GM12892 (cell line): Measurements from ENCODE around the gene CARNS1.

Experiments
- DNase-seq: peaks from one replicate; pipeline ENCODE4 v3.0.0; 2011; ENCODE audit not compliant: insufficient read length
- FAIRE-seq: peaks from 2 replicates; lab custom pipeline; 2011; peaks lifted over from hg19 to GRCh38; lab: Jason Lieb, UNC
- POLR2A ChIP-seq: IDR thresholded peaks from 2 replicates; pipeline ENCODE4 v1.6.1; 2011; ENCODE audit warnings: low read depth, low read length, control low read depth
- POLR2AphosphoS5 ChIP-seq: IDR thresholded peaks from 2 replicates; pipeline ENCODE4 v1.6.1; 2011; ENCODE audit warnings: low read depth, low read length, control low read depth
- TAF1 ChIP-seq: IDR thresholded peaks from 2 replicates; pipeline ENCODE4 v1.6.1; 2011; ENCODE audit warnings: low read depth, mild to moderate bottlenecking, control low read depth, low read length, borderline replicate concordance

CARNS1 gene

GRCh38 chr11:67468456-67468758 lies 52.9 kb downstream of the CARNS1 start:
- no peak for FAIRE-seq
- TF ChIP-seq POLR2AphosphoS5 (no peak), TAF1 (no peak), POLR2A (no peak)
- DNase-seq, result no peak

- FAIRE-seq, result peak; percentile 95
- TF ChIP-seq POLR2A (peak; percentile 77; the same call in 1 of the 2 replicates), TAF1 (peak; percentile 62), POLR2AphosphoS5 (0 out of 2 replicates have a peak, but pooled peaks have one; percentile 60)
- peak; percentile 91 for DNase-seq
Observed at GRCh38 chr11:67468759-67469507, 53.5 kb downstream of the CARNS1 start, which contains the start of gene TMEM134. TSS of gene TMEM134 (minus strand) at chr11:67469251. CDS start at chr11:67469192, 59 bp downstream.

GRCh38 chr11:67469508-67469811 lies 54.0 kb downstream of the CARNS1 start:
- no peak for TF ChIP-seq POLR2A
- TF ChIP-seq POLR2AphosphoS5, result no peak
- TF ChIP-seq TAF1, result no peak
- FAIRE-seq, result no peak
- no peak for DNase-seq

- FAIRE-seq, result peak; percentile 90
Observed at GRCh38 chr11:67470337-67471002, 55.0 kb downstream of the CARNS1 start.

GRCh38 chr11:67472882-67473281 lies 57.4 kb downstream of the CARNS1 start:
- no peak for FAIRE-seq
- DNase-seq, result no peak
- TF ChIP-seq TAF1 (no peak), POLR2AphosphoS5 (no peak), POLR2A (no peak)

More at GRCh38 chr11:67470337-67471002, 55.0 kb downstream of the CARNS1 start:
- TF ChIP-seq TAF1 (no peak), POLR2A (no peak), POLR2AphosphoS5 (no peak)
- DNase-seq, result no peak
